GM18519 (cell line): ENCODE data around the gene DRG2.

Source experiments
- ATAC-seq: cut with Tn5 transposase; IDR thresholded peaks from one replicate; pipeline ENCODE4 v1.9.1; 2021; ENCODE audit warnings: mild to moderate bottlenecking, moderate library complexity; ENCODE audit not compliant: unreplicated experiment, low FRiP score

The DRG2 gene

DNA sequence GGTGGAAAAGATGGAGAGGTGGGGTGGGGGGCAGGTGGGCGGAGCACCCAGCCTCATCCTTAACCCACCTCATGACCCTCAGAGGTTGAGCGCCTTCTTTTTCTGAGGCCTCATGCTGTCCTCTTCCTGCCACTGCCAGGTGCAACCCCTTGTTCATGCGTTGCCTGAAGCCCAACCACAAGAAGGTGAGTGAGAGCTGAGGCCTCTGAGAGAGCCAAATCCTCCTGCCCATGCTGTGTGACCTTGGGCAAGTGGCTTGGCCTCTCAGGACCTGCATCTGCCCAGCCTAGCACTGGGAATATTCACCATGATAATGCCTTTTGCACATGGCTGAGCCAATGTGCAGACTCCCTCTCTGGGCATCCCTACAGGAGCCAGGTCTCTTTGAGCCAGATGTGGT is 52.9 kb downstream of the DRG2 start:
- no peak for ATAC-seq

DNA sequence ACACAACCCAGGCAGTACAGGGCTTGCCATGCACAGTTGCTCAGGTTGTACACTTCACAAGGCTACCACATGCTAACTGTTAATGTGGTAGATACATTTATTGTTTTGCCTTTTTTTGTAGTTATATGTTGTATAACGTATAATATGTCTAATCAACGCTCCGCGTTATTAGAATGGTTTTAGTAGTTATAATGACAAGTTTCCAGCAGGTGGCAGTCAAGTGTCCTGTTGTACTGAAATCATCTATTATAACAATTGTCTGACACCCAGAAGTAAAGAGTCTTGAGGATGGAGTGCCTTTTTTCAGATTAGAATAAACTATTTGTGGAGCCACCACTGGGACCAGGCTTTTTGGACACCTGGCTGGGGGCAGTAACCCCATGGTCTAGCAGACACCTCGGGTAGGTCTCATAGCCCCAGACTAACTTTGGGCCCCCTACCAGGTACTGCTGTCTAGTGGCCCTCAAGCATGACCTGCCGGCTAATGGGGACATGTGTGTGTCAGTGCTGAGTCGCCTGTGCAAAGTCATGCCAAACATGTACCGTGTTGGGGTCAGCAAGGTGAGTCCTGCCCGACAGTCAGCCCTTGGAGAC is 53.6 kb downstream of the DRG2 start:
- no peak for ATAC-seq

DNA sequence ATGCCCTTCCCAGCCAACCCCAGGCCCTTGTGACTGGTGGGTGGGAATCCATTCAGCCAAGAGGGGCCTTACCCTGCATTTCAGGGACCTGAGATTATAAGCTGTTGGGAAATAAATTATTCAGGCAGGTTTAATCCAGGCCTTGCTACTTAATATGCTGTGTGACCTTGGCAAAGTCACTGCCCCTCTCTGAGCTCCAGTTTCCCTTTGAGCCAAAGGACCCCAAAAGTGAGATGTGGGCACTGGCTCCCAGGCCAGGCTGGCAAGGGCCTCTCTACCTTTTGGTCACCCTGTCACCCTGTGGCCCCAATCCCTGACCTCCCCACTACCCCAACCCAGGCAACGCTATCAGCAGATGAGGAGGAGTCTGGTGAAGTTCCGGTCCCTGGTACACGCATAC is 54.7 kb downstream of the DRG2 start:
- ATAC-seq: no peak

DNA sequence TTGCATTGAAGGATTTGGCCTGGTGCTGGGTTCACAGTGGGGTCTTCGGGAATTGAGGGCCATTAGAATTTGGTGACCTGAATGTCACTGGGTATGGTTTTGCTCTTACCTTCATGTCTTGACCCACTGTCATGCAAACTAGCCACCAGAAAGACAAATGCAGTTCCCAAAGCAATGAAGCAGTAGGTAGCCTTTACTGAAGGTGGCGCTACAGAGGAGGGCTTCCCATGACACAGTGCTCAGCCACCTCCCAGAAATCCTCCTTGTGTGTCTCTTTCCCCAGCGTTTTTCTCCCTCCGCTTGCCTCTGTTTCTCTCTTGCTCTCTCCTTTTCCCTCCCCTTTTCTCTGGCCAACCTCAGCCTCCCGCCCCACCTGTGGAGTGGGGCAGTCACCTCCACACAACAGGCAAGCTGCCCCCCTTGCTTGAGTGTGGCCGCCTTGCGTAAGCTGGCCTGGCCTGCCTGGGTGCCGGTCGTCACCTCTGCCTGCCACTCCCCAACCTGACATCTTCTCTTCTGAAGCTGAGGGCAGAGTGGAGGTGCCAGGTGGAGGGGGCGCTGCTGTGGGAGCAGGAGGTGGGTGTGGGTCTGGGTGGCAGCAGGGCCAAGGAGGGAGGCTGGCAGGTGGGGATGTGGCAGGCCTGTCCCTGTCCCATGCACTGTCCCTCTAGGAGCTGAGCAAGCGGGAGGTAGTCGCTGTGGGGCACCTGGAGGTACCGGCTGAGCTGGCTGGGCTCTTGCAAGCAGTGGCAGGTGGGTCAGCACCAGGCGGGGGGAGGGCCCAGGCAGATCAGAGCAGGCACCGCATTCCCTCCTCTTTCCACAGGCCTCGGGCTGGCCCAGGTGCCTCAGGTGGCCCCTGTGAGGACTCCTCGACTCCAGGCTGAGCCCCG is 55.5 kb downstream of the DRG2 start:
- no peak for ATAC-seq

DNA sequence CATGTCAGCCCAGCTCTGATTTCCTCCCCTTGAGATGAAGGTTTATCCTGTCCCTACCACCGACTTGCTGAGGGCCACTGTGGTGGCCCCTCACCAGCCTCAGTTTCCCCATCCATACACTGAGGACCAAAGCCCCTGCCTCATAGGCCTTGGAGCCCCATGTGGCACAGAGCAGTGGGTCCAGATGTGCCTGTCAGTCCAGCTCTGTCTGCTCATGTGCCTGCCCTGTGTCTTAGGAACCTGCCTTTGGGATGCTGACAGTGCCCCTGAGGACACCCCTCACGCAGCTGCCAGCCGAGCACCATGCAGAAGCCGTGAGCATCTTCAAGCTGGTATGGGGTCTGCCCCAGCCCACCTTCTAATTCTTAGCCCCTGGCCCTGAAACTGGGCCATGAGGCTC is 56.5 kb downstream of the DRG2 start:
- no peak for ATAC-seq

DNA sequence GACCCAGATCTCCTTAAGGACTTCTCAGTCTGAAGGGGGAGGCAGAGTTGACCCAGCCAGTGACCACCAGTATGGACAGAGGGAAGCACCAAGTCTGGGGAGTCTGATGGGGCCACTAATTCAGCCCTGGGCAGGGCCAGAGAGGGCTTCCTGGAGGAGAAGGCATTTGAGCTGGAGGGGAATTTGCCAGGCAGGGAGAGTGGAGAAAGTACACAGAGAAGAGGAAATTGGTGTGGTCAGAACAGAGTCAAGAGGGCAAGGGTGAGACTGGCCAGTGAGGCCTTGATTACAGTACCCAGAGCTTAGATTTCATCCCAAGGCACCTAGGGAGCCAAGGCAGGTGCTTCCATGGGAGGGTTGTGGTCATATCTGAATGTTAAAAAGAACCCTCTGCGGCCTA is 57.1 kb downstream of the DRG2 start:
- no peak for ATAC-seq

DNA sequence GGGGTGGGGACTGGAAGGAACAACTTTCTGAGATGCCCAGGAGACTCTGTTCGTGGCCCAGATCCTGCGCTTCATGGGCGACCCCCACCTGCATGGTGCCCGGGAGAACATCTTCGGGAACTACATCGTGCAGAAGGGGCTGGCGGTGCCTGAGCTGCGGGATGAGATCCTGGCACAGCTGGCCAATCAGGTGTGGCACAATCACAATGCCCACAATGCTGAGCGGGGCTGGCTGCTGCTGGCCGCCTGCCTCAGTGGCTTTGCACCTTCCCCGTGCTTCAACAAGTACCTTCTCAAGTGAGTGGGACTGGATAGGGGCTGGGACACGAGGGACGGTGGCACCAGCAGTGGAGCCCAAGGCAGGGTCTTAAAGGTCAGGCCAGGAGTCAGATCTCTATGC is 58.1 kb downstream of the DRG2 start:
- ATAC-seq: no peak

DNA sequence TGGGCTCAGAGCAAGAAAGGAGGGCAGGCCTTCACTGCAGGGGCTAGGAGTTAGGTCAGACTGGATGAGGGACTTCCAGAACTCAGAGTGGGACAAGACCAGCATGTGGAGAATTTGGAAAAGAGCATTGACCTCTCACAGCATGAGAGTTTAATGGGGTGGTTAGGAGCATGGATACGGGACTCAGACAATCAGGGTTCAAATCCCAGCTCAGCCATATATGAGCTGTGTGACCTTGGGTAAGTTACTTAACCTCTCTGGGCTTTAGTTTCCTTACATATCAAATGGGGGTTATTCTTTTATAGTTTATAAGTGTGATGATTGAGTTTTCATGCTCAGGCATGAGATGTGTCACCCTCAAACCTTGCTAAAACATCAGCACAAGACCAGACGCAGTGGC is 58.5 kb downstream of the DRG2 start:
- no peak for ATAC-seq

DNA sequence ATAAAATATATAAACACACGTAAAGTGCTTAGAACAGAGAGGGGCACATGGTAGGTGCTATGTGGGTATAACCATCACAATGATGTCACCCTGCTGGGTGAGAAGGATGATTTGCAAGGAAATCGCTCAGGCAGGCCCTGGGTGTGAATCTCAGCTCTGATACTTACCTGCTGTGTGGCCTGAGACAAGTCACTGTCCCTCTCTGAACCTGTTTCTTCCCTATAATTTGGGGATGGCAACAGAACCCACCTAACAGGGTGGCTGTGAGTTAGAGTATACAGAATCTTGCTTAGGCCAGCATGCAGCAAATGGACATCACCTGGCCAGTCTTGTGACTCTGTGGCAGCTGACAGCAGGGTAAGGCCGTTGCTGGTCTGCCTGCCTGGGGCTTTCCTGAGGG is 59.2 kb downstream of the DRG2 start:
- ATAC-seq: no peak

DNA sequence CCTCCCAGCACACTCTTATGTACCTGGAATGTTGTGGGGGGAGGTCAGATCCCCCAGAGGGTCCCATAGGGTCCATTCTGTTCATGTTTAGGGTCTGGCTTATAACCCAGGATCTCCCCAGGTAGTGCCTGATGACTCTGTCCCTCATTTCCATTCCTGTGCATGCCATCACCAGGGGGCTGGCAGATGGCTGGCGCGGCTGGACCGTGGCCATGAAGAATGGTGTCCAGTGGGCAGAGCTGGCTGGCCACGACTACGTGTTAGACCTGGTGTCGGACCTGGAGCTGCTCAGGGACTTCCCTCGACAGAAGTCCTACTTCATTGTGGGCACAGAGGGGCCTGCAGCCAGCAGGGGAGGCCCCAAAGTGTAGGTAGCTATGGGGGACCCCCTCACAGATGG is 60.8 kb downstream of the DRG2 start:
- no peak for ATAC-seq

DNA sequence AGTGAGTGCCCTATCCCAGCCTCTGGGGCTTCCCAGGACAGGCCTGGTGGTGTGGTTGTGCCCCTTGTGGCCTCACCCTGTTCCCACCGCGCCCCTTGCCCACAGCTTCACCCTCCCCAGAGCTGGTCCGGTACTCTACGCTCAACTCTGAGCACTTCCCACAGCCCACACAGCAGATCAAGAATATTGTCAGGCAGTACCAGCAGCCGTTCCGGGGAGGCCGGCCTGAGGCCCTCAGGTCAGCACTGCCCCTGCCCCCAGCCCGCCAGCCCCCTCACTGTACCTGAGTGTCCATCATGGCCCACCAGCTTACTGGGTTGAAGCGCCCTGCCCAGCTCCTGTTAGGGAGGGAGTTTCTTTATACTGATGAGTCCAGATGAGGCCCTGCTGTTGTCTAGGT is 63.5 kb downstream of the DRG2 start:
- ATAC-seq: no peak

DNA sequence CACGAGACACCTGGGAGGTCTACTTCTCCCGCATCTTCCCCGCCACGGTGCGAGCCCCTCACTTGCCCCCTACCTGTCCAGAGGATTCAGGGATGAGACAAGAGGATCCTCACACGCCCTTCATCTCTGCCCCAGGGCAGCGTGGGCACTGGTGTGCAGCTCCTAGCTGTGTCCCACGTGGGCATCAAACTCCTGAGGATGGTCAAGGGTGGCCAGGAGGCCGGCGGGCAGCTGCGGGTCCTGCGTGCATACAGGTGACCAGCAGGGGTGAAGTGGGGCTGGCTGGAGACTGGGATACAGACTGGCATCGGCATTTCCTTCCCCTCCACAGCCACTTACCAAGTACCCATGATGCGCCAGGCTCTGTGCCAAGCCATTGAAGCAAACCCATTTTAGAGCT is 67.4 kb downstream of the DRG2 start:
- ATAC-seq: no peak

DNA sequence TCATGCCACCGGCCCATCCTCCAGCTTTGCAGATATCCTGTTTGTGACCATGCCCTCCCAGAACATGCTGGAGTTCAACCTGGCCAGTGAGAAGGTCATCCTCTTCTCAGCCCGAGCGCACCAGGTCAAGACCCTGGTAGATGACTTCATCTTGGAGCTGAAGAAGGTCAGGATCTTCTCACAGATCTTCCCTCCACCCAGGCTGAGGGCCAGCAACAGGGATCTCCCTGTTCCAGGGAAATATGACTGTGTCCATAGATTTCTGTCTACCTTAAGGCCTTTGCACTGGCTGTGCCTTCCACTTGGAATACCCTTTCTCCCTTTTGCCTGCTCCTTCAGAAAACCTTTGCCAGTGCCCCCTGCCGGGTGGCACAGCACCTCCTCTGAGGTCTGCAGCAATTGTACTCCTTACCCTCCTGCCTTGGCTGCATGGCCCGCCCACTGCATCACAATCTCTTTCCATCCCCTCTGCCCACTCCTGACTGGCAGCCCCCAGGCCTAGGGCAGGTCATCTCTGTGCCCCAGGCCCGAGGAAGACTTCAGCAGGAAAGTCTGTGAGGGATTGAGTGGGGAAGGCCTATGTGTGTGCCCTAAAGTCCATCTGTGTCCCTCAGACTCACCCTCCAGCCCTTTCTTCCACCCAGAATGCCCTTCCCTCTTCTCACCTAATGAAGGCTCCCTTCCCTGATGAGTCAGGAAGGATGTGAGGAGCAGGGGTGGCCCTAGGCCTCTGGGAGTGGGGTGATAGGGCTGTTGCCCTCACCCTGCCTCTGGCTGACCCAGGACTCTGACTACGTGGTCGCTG is 68.6 kb downstream of the DRG2 start:
- ATAC-seq: no peak

DNA sequence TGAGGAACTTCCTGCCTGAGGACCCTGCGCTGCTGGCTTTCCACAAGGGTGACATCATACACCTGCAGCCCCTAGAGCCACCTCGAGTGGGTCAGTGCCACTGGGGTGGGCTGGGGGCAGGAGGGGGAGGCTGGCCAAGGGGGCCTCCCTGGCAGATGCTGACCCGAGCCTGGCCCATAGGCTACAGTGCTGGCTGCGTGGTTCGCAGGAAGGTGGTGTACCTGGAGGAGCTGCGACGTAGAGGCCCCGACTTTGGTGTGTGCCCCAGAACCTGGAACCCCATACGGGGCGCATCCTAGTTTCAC is 69.2 kb downstream of the DRG2 start:
- ATAC-seq: no peak
